ENCODE results near the gene CDH4.

DNA sequence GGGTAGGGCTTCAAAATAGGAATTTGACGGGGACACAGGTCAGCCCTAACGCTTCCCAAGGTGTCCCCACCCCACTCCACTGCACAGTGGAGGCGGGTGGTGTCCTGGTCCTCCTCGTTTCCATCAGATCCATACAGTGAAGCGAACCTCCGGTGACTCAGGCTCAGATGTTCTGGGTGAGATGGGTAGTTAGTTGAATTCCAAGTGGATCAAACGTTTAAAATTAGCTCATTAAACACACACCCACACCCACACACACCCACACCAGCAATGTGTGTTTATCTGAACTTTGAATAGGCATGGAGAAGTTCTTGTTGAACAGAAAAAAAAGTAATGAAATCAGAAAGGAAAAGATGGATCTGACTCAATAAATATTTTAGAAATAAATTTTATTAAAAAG, 58.9 kb downstream of the CDH4 start:
- TF ChIP-seq, protein P1, sequence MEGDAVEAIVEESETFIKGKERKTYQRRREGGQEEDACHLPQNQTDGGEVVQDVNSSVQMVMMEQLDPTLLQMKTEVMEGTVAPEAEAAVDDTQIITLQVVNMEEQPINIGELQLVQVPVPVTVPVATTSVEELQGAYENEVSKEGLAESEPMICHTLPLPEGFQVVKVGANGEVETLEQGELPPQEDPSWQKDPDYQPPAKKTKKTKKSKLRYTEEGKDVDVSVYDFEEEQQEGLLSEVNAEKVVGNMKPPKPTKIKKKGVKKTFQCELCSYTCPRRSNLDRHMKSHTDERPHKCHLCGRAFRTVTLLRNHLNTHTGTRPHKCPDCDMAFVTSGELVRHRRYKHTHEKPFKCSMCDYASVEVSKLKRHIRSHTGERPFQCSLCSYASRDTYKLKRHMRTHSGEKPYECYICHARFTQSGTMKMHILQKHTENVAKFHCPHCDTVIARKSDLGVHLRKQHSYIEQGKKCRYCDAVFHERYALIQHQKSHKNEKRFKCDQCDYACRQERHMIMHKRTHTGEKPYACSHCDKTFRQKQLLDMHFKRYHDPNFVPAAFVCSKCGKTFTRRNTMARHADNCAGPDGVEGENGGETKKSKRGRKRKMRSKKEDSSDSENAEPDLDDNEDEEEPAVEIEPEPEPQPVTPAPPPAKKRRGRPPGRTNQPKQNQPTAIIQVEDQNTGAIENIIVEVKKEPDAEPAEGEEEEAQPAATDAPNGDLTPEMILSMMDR (IDR thresholded peaks at IDR 0.05), result no peak
- no peak for TF ChIP-seq POLR2A (IDR thresholded peaks at IDR 0.05)
